NCI-H226 (cell line): ENCODE data around the gene PTPN2.
"Not testable (repeated sequence)": the region's sequence is repeated elsewhere in the genome, so short reads cannot be mapped to it uniquely, and the experiment has no call there.

ENCODE experiments used
- DNase-seq: peaks from one replicate; pipeline ENCODE4 v3.0.0-alpha.2; 2015

Gene PTPN2

GRCh38 chr18:12890964-12891363 lies 6.9 kb upstream of the PTPN2 start:
- DNase-seq, result no peak

DNA sequence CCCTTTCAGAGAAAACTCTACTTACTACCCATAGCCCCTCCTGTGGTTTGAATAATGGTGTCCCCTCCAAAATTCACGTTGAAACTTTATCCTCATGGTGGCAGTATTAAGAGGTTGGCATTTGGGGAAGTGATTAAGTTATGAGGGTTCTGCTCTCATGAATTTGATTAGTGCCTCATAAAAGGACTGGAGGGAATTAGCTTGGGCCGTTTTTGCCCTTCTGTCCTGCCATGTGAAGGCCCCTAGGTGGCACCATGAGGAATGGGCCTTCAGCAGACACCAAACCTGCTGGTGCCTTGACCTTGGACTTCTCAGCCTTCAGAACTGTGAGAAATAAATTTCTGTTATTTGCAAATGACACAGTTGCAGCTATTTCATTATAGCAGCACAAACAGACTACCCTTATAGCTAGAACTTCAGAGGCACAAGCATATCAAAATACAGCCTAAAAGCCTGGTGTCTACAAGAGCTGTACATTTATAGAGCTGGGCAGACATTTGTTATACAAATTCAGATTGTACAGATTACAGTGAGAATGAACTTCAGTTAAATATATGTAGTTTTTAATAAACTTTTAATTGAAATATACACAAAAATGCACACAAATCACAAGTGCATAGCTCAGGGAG lies 2.6 kb upstream of the PTPN2 start:
- DNase-seq, result no peak

DNA sequence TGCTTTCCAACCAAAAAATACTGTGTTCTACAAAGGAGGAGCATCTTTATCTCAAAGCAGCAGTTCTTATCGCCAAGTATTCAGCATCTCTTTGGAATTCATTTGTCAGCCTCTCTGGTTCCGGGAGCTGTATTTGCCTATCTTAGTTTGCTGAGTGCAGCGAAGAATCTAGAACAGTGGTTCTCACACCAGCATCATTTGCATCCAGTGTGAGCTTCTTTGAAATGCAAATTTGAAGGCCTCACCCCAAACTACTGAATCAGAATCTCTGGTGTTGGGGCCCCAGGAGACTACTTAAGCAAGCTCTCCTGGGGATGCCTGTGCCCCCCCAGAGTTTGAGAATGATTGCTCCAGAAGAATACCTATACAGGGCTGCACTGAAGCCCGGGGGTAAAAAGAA lies 1.5 kb upstream of the PTPN2 start:
- DNase-seq, result no peak

DNA sequence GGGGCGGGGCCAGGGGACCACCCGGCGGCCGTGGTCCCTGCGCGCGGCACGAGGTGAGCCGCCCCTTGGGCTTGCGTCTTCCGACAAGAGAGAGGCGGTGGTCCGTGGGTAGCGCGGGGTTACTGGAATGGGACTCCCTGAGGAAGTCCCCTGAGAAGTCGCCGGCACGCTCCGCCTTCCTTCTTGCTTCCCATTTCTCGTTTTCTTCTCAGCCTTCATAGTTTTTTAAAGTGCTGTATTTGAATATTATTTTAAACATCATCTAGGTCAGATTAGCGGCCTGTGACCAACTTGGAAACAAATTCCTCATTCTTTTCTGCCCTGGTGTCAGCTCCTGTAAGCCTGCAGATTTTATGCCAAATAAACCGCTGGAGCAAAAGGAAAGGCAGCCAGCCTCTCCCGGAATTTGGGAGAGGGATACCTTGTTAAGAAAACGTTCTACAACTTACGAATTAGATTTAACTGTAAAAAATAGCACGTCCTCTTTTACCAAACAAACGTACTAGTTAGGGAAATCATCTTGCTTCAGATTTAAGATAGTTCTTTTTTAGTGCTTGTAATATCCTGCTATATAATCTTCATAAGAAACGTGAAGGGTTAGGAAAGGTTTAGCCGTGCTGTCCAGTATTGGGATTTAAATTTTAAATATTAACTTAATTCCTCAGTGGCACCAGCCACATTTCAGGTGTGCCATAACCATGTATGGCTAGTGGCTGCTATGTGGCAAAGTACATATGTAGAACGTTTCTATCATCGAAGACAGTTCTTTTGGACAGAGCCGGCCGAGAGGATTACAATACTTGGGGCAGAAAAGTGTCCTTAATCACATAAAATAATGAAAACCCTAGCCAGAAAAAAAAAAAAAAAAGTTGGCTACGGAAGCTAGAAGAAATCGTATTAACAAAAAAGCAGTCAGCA lies 628 bp upstream of the PTPN2 start:
- no peak for DNase-seq

- no peak for DNase-seq
Measured at GRCh38 chr18:12883372-12883683, 709 bp downstream of the PTPN2 start.

DNA sequence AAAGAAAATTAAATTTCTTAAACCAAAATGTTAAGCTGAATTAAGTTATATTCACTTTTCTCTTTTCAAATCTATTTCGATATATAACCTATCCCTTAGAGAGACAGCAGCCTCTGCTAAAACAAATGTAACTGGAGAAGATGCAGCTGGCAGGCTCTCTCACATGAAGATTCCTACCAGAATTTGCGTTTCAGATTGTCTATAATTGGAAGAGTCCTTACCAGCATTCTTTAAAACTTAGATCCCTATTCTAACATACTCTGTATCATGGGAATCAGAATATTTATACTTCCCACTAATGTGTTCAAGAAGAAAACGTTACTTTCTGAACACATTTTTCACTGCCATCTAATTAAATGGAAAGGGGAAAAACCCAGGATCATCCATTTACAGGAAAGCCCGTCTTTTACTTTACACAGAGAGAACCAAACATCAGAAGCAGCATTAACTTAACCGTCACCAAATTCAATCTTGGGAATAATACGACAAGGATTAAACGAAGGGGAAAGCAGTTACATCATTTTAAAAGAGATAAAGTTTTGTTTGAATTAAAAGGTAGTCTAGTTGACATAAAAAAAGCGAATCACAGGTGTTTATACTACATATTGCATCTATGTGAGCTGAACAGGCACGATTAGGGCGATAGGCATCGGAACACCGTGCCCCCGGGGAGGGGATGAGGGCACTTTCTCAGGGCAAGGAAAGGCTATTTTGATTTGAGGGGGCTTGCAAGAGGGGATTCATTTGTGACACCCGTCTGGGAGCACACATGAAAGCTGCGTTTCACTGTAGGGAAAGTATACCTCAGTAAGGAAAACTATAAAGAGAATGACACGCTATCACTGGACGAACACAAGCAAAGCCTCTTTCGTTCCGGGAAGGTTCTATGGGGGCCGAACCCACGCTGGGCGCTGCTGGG lies 1.3 kb downstream of the PTPN2 start:
- DNase-seq, result no peak

DNA sequence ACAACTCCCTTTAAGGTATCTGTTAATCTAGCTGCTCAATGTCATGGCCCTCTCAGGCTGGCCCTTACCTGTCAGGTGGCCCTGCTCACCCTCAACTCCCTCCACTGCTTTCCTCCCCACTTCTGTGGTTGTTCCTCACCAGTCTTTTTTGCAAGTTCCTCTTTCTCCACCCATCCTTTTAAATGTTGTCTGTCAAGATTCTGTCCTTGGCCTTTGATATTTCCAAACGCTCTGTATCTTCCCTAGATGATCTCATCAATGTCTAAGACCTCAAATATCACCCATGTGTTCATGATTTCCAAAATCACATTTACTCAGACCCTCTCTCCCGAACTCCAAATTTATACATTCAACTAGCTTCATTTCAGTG lies 3.5 kb downstream of the PTPN2 start:
- DNase-seq, result no peak

DNA sequence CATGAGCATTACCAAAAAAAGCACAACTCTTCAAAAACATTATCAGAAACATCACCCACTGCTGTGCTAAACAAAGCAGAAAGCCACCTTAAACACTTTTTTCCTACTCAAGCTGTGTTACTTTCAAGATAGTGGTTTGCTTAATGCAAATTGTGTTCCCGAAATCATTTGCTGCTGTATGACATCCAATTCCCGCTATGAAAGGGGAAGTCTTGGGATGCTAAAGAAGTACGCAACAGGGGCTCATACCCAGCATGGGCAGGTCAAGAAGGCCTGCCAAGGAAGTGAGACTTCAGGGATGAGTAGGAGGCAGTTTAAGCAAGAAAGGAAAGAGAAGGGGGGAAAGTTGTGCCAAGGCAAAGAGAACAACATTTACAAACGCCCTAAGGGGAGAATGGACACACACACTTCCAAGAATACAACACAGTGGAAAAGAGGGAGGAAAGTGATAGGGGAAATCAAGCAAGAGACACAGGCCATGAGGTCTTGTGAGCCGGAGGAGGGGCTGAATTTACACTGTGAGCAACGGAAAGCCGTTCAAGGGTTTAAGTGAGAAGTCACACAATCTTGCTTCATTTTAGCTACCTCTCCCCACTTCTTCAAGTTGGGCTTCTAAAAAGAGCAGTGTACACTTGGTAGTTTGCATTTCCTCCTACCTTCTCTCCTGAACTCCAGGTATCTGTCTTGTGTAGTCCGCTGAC lies 4.0 kb downstream of the PTPN2 start:
- no peak for DNase-seq

DNA sequence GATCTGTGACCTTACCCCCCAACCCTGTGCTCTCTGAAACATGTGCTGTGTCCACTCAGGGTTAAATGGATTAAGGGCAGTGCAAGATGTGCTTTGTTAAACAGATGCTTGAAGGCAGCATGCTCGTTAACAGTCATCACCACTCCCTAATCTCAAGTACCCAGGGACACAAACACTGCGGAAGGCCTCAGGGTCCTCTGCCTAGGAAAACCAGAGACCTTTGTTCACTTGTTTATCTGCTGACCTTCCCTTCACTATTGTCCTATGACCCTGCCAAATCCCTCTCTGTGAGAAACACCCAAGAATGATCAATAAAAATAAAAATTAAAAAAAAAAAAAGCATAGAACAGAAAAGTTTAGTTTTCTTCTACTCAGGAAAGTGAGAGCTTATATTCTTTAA lies 9.0 kb downstream of the PTPN2 start:
- not testable (repeated sequence) for DNase-seq

GRCh38 chr18:12873961-12874567 lies 10.0 kb downstream of the PTPN2 start:
- not testable (repeated sequence) for DNase-seq

GRCh38 chr18:12872408-12872807 lies 11.6 kb downstream of the PTPN2 start:
- DNase-seq, result no peak

- no peak for DNase-seq
Measured at GRCh38 chr18:12868576-12868975, 15.5 kb downstream of the PTPN2 start.

GRCh38 chr18:12867441-12868123 lies 16.5 kb downstream of the PTPN2 start:
- DNase-seq, result no peak

GRCh38 chr18:12863687-12864216 lies 20.3 kb downstream of the PTPN2 start:
- no peak for DNase-seq

DNA sequence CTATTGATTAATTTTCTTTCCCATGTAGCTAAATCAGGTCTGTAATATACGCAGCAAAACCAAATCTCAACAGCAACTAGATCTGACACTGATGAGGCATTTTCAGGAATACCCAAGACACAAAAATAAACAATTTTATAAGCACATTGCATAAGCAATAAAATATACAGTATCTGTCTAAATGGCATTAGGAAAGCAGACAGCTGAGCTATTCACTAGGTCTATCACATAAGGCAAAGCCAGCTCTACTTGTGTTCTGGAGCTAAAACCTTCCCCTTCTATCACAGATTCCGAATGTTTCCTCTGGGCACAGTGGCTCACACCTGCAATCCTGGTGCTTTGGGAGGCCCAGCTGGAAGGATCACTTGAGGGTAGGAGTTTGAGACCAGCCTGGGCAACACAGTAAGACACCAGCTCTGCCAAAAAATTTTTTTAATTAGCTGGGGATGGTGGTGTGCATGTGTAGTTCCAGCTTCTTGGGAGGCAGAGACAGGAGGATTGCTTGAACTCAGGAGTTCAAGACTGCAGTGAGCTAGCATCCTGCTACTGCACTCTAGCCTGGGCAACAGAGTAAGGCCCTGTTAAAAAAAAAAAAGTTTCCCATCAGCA lies 21.1 kb downstream of the PTPN2 start:
- no peak for DNase-seq

DNA sequence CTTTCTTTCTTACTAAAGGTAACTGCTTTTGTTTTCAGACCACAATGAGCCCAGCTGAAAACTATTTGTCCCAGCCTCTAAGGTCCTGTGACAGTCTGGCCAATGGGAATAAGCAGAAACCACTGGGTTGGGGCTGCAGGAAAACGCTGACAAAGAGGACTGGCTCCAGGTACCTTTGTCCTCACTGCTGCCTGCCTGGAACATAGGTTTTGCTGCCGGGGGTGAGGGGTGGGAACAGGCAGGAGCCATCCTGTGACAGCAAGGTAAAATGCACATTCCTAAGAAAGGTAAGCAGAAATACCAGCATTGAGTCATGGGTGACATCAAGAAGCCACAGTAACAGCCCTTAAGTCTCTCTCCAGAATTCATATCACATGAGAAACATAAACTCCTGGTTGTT lies 21.6 kb downstream of the PTPN2 start:
- no peak for DNase-seq

DNA sequence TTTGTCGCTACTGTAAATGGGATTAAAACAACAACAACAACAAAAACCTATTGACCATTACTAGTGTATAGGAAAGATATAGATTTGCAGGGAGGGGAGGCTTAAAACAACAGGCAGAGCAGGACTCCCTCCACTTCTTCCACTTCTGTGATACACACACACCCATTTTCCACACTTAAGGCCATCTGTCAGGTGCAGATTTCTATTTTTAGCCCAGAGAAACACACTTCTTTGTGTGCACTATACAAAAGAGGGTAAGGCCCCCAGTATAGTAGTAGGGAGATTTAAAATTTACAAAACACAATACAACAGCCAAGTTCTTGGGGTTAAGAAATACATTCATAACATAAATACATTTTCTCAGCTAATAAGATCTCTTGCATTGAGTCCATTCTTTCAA lies 22.4 kb downstream of the PTPN2 start:
- no peak for DNase-seq

DNA sequence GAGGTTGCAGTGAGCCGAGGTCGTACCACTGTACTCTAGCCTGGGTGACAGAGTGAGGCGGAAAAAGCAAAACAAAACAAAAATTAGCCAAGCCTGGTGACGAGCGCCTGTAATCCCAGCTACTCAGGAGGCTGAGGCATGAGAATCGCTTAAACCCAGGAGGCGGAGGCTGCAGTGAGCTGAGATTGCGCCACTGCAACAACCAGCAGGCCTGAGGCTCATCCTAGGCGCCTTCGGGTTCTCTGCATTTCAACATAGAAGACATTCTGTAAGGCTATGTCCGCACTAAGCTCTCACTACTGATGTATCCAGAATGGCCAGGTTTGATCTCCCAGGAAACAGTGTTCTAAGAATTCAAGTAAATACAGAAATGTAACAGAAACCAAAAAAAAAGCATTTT lies 23.5 kb downstream of the PTPN2 start:
- no peak for DNase-seq

- no peak for DNase-seq
Measured at GRCh38 chr18:12858991-12859390, 25.0 kb downstream of the PTPN2 start.

- no peak for DNase-seq
Measured at GRCh38 chr18:12857991-12858544, 26.0 kb downstream of the PTPN2 start.
